ENCODE data around the gene CCT4.
"Not testable (repeated sequence)": the region's sequence is repeated elsewhere in the genome, so short reads cannot be mapped to it uniquely, and the experiment has no call there.

The CCT4 gene

GRCh38 chr2:61877571-61878245 is 10.7 kb downstream of the CCT4 start:
- DNase-seq, result no peak

- no peak for DNase-seq
Observed at GRCh38 chr2:61876400-61876799, 12.1 kb downstream of the CCT4 start.

- not testable (repeated sequence) for DNase-seq
Observed at GRCh38 chr2:61866482-61867089, 21.9 kb downstream of the CCT4 start.

- DNase-seq, result no peak
Observed at GRCh38 chr2:61862085-61862484, 26.4 kb downstream of the CCT4 start.

- DNase-seq, result no peak
Observed at GRCh38 chr2:61857224-61857623, 31.2 kb downstream of the CCT4 start.

GRCh38 chr2:61855318-61855613 is 33.2 kb downstream of the CCT4 start:
- no peak for DNase-seq

- DNase-seq, result peak; percentile 91
Observed at GRCh38 chr2:61854564-61855317, 33.7 kb downstream of the CCT4 start.

GRCh38 chr2:61853847-61854563 is 34.5 kb downstream of the CCT4 start, which contains the start of gene FAM161A:
TSS of gene FAM161A (minus strand) at chr2:61854060. CDS start at chr2:61854041, 19 bp downstream.
- peak; percentile 60 for DNase-seq

GRCh38 chr2:61853086-61853846 is 35.2 kb downstream of the CCT4 start:
- no peak for DNase-seq

- not testable (repeated sequence) for DNase-seq
Observed at GRCh38 chr2:61851270-61851669, 37.2 kb downstream of the CCT4 start.

- no peak for DNase-seq
Observed at GRCh38 chr2:61845320-61845719, 43.1 kb downstream of the CCT4 start.

- no peak for DNase-seq
Observed at GRCh38 chr2:61841286-61841685, 47.2 kb downstream of the CCT4 start.

- no peak for DNase-seq
Observed at GRCh38 chr2:61834893-61835292, 53.6 kb downstream of the CCT4 start.

- DNase-seq, result no peak
Observed at GRCh38 chr2:61833971-61834370, 54.5 kb downstream of the CCT4 start.

GRCh38 chr2:61832183-61832841 is 56.1 kb downstream of the CCT4 start:
- DNase-seq, result no peak

- no peak for DNase-seq
Observed at GRCh38 chr2:61822255-61822654, 66.2 kb downstream of the CCT4 start.
